K562 (cell line): ENCODE results near the gene IL17A. TPM values are rescaled to one million over a fixed set of nuclear protein-coding genes. Genes with fewer than 3 reads are reported as not detected.

Source experiments
- ATAC-seq: fragments of 200-7000 bp; cut with Tn5 transposase; 3 replicates; pipeline ENCODE4 v1.9.1; 2020; ENCODE audit warnings: moderate library complexity
- BruUV-seq: library from RNA; stranded (reverse); fragments of 400-500 nt; replicated peaks from 2 replicates; lab custom pipeline; 2021; lab: Mats Ljungman, UMichigan
- CTCF ChIA-PET: fragments of 300-600 bp; formaldehyde crosslinking; extraction: SDS; loops from one replicate; lab custom pipeline; 2021; ENCODE audit warnings: low intra/inter-chr PET ratio; lab: Yijun Ruan, JAX
- POLR2A ChIA-PET: fragments of 300-600, 350-650 bp; sonication (Branson Sonifier 250); formaldehyde crosslinking; extraction: SDS; loops from one replicate; lab custom pipeline; 2021; ENCODE audit warnings: antibody characterized with exemption, inconsistent platforms; lab: Yijun Ruan, JAX
- DNase-seq, 4 experiments: peaks; one replicate each; pipeline versions ENCODE4 v3.0.0 to v3.0.0-alpha.2; 2011 to 2018; ENCODE audit warnings: low spot score in 3 of 4, mixed read lengths in 3 of 4; ENCODE audit errors: extremely low read depth in 1 of 4
- FAIRE-seq: peaks from 2 replicates; lab custom pipeline; 2011; peaks lifted over from hg19 to GRCh38; lab: Jason Lieb, UNC
- H2AFZ ChIP-seq: 2 replicates; pipeline ENCODE4 v1.6.0; 2011; ENCODE audit warnings: low read depth, low read length, control low read depth, inconsistent platforms
- H3K27ac ChIP-seq: fragments of 200-600 bp; 3 replicates; pipeline ENCODE4 v1.8.0; 2011; ENCODE audit warnings: low read depth, mild to moderate bottlenecking, control low read depth, inconsistent platforms, low read length, moderate library complexity, mixed read lengths; ENCODE audit errors: extremely low read depth
- H3K27me3 ChIP-seq, 2 experiments: fragments of 300-600 bp in 1 of 2; 2 replicates in 1 of 2; 3 replicates in 1 of 2; pipeline versions ENCODE4 v1.6.0 to v1.8.0; 2011; ENCODE audit warnings: inconsistent platforms in 2 of 2, low read length in 2 of 2, mild to moderate bottlenecking in 1 of 2, mixed read lengths in 1 of 2, moderate library complexity in 1 of 2; ENCODE audit not compliant: control insufficient read depth in 2 of 2, insufficient read depth in 2 of 2
- H3K36me3 ChIP-seq: fragments of 300-600 bp; 3 replicates; pipeline ENCODE4 v1.8.0; 2011; ENCODE audit warnings: mild to moderate bottlenecking, low read length, inconsistent platforms; ENCODE audit not compliant: control insufficient read depth, insufficient read depth
- H3K4me1 ChIP-seq, 2 experiments: fragments of 200-600 bp in 1 of 2; replicated peaks in 1 of 2; 2 replicates in 1 of 2; 3 replicates in 1 of 2; pipeline versions ENCODE4 v1.5.1 to v1.8.0; 2011; ENCODE audit warnings: inconsistent platforms in 2 of 2, low read length in 2 of 2, mild to moderate bottlenecking in 1 of 2, mixed read lengths in 1 of 2, moderate library complexity in 1 of 2; ENCODE audit not compliant: control insufficient read depth in 2 of 2, insufficient read depth in 2 of 2
- H3K4me2 ChIP-seq: 2 replicates; pipeline ENCODE4 v1.6.1; 2011; ENCODE audit warnings: low read length, control low read depth, inconsistent platforms, mixed read lengths; ENCODE audit not compliant: insufficient read depth
- H3K4me3 ChIP-seq: fragments of 200-600 bp; sonication (generic), shearing (Covaris generic); 2 replicates; pipeline ENCODE4 v1.5.1; 2016; ENCODE audit warnings: control low read depth, inconsistent platforms
- H3K79me2 ChIP-seq: fragments of 200-600 bp; 3 replicates; pipeline ENCODE4 v1.8.0; 2011; ENCODE audit warnings: low read length, inconsistent platforms; ENCODE audit not compliant: control insufficient read depth, insufficient read depth
- H3K9ac ChIP-seq, 2 experiments: 2 replicates each; pipeline versions ENCODE4 v1.6.0 to v1.6.1; 2011; ENCODE audit warnings: low read depth in 2 of 2, low read length in 2 of 2, control low read depth in 1 of 2, inconsistent platforms in 1 of 2, mild to moderate bottlenecking in 1 of 2, mixed read lengths in 1 of 2; ENCODE audit not compliant: insufficient read depth in 1 of 2
- H3K9me1 ChIP-seq: one replicate; pipeline ENCODE4 v1.6.0; 2011; ENCODE audit warnings: inconsistent platforms, mild to moderate bottlenecking, low read length, moderate library complexity; ENCODE audit not compliant: control insufficient read depth, insufficient read depth
- H3K9me3 ChIP-seq: replicated peaks from 2 replicates; pipeline ENCODE4 v1.5.1; 2011; ENCODE audit warnings: low read depth, low read length, inconsistent platforms; ENCODE audit not compliant: control insufficient read depth, insufficient read depth
- H4K20me1 ChIP-seq: replicated peaks from 2 replicates; pipeline ENCODE4 v1.6.1; 2011; ENCODE audit warnings: low read length, inconsistent platforms, mixed read lengths; ENCODE audit not compliant: control insufficient read depth, insufficient read depth
- PHTF2 ChIP-seq: fragments of 250-450 bp; sonication (Bioruptor Pico); IDR thresholded peaks from 2 replicates; pipeline ENCODE4 v1.5.0; 2021; ENCODE audit warnings: mild to moderate bottlenecking
- POLR2A ChIP-seq: fragments of 450-650 bp; conservative IDR thresholded peaks from 2 replicates; pipeline ENCODE4 v1.6.1; 2016
- SIX5 ChIP-seq, 2 experiments: IDR thresholded peaks; 2 replicates each; pipeline ENCODE4 v1.6.1; 2011; ENCODE audit warnings: low read length in 2 of 2, borderline replicate concordance in 1 of 2, low read depth in 1 of 2, mild to moderate bottlenecking in 1 of 2, moderate library complexity in 1 of 2; ENCODE audit not compliant: insufficient read depth in 1 of 2
- WGBS: fragments of 100-300 bp; shearing (Covaris generic); methylation state at CpG from one replicate; pipeline ENCODE4 v1.1.6; 2016; ENCODE audit warnings: low coverage, mixed read lengths; ENCODE audit not compliant: insufficient coverage; ENCODE audit errors: missing lambda C conversion rate; 5-methylcytosine and 5-hydroxymethylcytosine counted together
- in situ Hi-C: fragments of 300-500 bp; cut with MboI; formaldehyde crosslinking; loops from 4 replicates; pipeline ENCODE4 v1.15.0; 2018; ENCODE audit warnings: inconsistent platforms, mixed read lengths
- intact Hi-C: fragments of 100-400 bp; cut with micrococcal nuclease; formaldehyde crosslinking; loops from 2 replicates; pipeline ENCODE4 v1.14.2; 2022
- polyA plus RNA-seq, 8 experiments: library from polyadenylated mRNA; depleted of rRNA in 4 of 8; stranded (reverse) in 5 of 8; unstranded in 3 of 8; fragments of >200 nt; fragmentation: Nextera tagmentation in 2 of 8; fragmentation: Illumina TruSeq in 1 of 8; extraction: Ambion mirVana in 2 of 8; extraction: Trizol in 1 of 8; gene quantifications; 2 replicates each; pipeline versions ENCODE4 v1.2.1 to v1.2.3, GENCODE V29; 2011 to 2014; ENCODE audit warnings: inconsistent platforms in 1 of 8, missing spikeins in 1 of 8
- total RNA-seq, 7 experiments: library from RNA; depleted of rRNA in 6 of 7; stranded (reverse); fragments of >200 nt in 6 of 7; fragmentation: Illumina TruSeq in 2 of 7; extraction: Trizol in 2 of 7; gene quantifications; 2 replicates each; pipeline versions ENCODE4 v1.2.1 to v1.2.3, GENCODE V29; 2011 to 2021; ENCODE audit warnings: low replicate concordance in 1 of 7
- TF ChIP-seq, protein P1 (sequence below): fragments of 450-650 bp; IDR thresholded peaks from 2 replicates; pipeline ENCODE4 v1.6.1; 2017; ENCODE audit warnings: antibody characterized with exemption, mild to moderate bottlenecking
- TF ChIP-seq, protein P2 (sequence below): sonication (generic); formaldehyde crosslinking; IDR thresholded peaks from 2 replicates; pipeline ENCODE4 v1.8.1; 2023; ENCODE audit warnings: mild to moderate bottlenecking, missing genetic modification reagents

Gene IL17A
- total and polyA plus RNA-seq, 9 of the 15 experiments (the other 6 are each of a cell fraction or from before 2014, with no cell fraction given), result not detected

DNA sequence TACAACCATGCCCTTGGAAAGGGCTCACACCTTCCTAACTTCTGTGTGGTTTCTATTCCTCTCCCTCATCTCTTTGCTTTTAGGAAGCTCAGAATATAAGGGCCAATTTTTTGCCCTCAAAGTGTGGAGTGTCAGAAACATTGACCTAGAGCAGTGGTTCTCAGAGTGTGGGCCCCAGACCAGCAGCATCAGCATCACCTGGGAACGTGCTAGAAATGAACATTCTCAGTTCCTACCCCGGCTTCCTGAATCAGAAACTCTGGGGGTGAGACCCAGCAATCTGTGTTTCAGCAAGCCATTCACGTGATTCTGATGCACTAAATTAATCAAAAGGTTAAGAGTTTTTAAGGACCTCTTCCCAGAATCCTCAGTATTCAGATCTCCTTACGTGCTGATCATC is 47.9 kb upstream of the IL17A start (continued):
- TF ChIP-seq, protein P1, sequence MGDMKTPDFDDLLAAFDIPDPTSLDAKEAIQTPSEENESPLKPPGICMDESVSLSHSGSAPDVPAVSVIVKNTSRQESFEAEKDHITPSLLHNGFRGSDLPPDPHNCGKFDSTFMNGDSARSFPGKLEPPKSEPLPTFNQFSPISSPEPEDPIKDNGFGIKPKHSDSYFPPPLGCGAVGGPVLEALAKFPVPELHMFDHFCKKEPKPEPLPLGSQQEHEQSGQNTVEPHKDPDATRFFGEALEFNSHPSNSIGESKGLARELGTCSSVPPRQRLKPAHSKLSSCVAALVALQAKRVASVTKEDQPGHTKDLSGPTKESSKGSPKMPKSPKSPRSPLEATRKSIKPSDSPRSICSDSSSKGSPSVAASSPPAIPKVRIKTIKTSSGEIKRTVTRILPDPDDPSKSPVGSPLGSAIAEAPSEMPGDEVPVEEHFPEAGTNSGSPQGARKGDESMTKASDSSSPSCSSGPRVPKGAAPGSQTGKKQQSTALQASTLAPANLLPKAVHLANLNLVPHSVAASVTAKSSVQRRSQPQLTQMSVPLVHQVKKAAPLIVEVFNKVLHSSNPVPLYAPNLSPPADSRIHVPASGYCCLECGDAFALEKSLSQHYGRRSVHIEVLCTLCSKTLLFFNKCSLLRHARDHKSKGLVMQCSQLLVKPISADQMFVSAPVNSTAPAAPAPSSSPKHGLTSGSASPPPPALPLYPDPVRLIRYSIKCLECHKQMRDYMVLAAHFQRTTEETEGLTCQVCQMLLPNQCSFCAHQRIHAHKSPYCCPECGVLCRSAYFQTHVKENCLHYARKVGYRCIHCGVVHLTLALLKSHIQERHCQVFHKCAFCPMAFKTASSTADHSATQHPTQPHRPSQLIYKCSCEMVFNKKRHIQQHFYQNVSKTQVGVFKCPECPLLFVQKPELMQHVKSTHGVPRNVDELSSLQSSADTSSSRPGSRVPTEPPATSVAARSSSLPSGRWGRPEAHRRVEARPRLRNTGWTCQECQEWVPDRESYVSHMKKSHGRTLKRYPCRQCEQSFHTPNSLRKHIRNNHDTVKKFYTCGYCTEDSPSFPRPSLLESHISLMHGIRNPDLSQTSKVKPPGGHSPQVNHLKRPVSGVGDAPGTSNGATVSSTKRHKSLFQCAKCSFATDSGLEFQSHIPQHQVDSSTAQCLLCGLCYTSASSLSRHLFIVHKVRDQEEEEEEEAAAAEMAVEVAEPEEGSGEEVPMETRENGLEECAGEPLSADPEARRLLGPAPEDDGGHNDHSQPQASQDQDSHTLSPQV, result no peak
- TF ChIP-seq, all 486 proteins: peak for 0

DNA sequence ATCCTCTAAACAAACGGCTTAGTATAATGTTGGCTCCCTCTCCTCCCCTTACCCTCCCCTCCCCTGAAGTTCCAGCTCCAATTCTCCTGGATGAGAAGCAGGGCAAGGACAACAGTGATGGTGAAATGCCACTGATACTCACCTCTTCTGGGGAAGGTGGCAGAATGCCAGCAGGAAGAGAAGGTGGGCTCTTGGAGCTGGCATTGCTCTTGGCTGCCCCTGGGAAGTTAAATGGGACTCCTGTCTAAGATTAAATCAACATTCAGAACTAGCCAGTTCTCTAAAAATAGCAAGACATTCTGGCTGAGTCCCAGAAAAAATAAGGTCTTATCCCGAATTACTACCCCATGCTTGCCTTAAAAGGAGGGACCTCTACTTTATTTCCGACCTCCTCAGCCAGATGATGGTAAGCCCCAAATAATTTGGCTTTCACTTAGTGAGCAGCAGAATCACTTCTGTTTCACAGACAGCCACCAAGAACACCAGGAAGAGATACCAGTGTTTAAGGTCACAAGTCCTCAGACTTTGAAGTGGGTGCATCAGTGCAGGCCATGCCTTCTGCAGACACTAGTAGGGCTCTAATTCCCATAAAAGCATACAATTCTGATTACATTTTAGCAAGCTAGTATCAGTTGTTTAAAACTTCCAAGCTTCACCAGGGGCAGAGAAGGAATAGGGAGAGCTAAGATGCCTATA is 46.0 kb upstream of the IL17A start:
- Histone ChIP-seq H3K27me3 (peaks cover 13 to 18% of the 10 kb centered on the region in 2 experiments), H3K9me1 (no peaks in the 10 kb centered on the region), H3K36me3 (no peaks in the 10 kb centered on the region), H3K4me3 (no peak overlapping the region), H3K4me1 (no peaks in the 10 kb centered on the region), H3K4me2 (no peak overlapping the region), H3K9me3 (no peaks in the 10 kb centered on the region), H2AFZ (no peak overlapping the region), H3K27ac (no peak overlapping the region), H4K20me1 (no peaks in the 10 kb centered on the region), H3K9ac (no peak overlapping the region), H3K79me2 (no peaks in the 10 kb centered on the region)
- ATAC-seq, result no peak
- CTCF ChIA-PET, result no interaction called here
- no TSS peak for BruUV-seq
- FAIRE-seq, result no peak
- POLR2A ChIA-PET, result interaction anchor here (0.8 kb wide), 1 partner anchor 23 kb away, joined by 4 read pairs; no protein-coding TSS in a partner anchor
- TF ChIP-seq, protein P2, sequence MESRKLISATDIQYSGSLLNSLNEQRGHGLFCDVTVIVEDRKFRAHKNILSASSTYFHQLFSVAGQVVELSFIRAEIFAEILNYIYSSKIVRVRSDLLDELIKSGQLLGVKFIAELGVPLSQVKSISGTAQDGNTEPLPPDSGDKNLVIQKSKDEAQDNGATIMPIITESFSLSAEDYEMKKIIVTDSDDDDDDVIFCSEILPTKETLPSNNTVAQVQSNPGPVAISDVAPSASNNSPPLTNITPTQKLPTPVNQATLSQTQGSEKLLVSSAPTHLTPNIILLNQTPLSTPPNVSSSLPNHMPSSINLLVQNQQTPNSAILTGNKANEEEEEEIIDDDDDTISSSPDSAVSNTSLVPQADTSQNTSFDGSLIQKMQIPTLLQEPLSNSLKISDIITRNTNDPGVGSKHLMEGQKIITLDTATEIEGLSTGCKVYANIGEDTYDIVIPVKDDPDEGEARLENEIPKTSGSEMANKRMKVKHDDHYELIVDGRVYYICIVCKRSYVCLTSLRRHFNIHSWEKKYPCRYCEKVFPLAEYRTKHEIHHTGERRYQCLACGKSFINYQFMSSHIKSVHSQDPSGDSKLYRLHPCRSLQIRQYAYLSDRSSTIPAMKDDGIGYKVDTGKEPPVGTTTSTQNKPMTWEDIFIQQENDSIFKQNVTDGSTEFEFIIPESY, result no peak
- TF ChIP-seq POLR2A (no peak), SIX5 (IDR thresholded peaks at IDR 0.05; ENCODE audit: borderline replicate concordance in 1 of 2, insufficient read depth in 1 of 2, low read depth in 1 of 2, low read length in 2 of 2) (no peak), PHTF2 (CRISPR knock-in tag) (no peak)
- DNase-seq, result no peak
- WGBS, result 6% methylated on average over 3 of the region's 3 CpGs
- in situ Hi-C loops, result no loop called here
- intact Hi-C loops, result no loop called here
